AG09309 (cell line): ENCODE data around the gene CCDC7.

ENCODE experiments used
- DNase-seq: peaks from one replicate; pipeline ENCODE4 v3.0.0-alpha.2; 2010; ENCODE audit warnings: low read depth
- H3K4me3 ChIP-seq: 2 replicates; pipeline ENCODE4 v1.5.1; 2011; ENCODE audit warnings: mild to moderate bottlenecking, low read depth, low read length, moderate library complexity; ENCODE audit not compliant: control insufficient read depth
- CTCF ChIP-seq: IDR thresholded peaks from 2 replicates; pipeline ENCODE4 v1.5.1; 2011; ENCODE audit warnings: mild to moderate bottlenecking, low read depth, low read length, inconsistent platforms; ENCODE audit not compliant: insufficient read depth, control insufficient read depth; ENCODE audit errors: missing control alignments

The CCDC7 gene

GRCh38 chr10:32511599-32511998 lies 65.7 kb downstream of the CCDC7 start:
- DNase-seq: no peak
- H3K4me3 ChIP-seq: no peak overlapping the region
- no peak for TF ChIP-seq CTCF

GRCh38 chr10:32516567-32517495 lies 70.9 kb downstream of the CCDC7 start:
- DNase-seq: no peak
- TF ChIP-seq CTCF: no peak
- no peak overlapping the region for H3K4me3 ChIP-seq

- no peak for TF ChIP-seq CTCF
- no peak for DNase-seq
Measured at GRCh38 chr10:32530231-32530630, 84.3 kb downstream of the CCDC7 start.

GRCh38 chr10:32538256-32538655 lies 92.3 kb downstream of the CCDC7 start:
- no peak for TF ChIP-seq CTCF

More at GRCh38 chr10:32530231-32530630, 84.3 kb downstream of the CCDC7 start:
- no peak overlapping the region for H3K4me3 ChIP-seq

GRCh38 chr10:32540691-32541470 lies 94.9 kb downstream of the CCDC7 start:
- DNase-seq: no peak
- TF ChIP-seq CTCF: no peak
- H3K4me3 ChIP-seq: no peak overlapping the region

More at GRCh38 chr10:32538256-32538655, 92.3 kb downstream of the CCDC7 start:
- DNase-seq: no peak
- H3K4me3 ChIP-seq: no peak overlapping the region

GRCh38 chr10:32548208-32548607 lies 102.3 kb downstream of the CCDC7 start:
- no peak for DNase-seq
- H3K4me3 ChIP-seq: no peak overlapping the region
- TF ChIP-seq CTCF: no peak
